Ishikawa (cell line): ENCODE measurements around the gene ANKRD13D.

ENCODE experiments used
- CEBPB ChIP-seq: IDR thresholded peaks from 2 replicates; pipeline ENCODE4 v1.6.1; 2012
- CREB1 ChIP-seq: IDR thresholded peaks from 2 replicates; pipeline ENCODE4 v1.6.1; 2012; ENCODE audit warnings: low read depth
- EGR1 ChIP-seq: IDR thresholded peaks from 2 replicates; pipeline ENCODE4 v1.6.1; 2012
- EP300 ChIP-seq: IDR thresholded peaks from 2 replicates; pipeline ENCODE4 v1.6.1; 2012; ENCODE audit warnings: borderline replicate concordance
- FOXM1 ChIP-seq: IDR thresholded peaks from 2 replicates; pipeline ENCODE4 v1.6.1; 2012; ENCODE audit warnings: low read depth, borderline replicate concordance
- MAX ChIP-seq: IDR thresholded peaks from 2 replicates; pipeline ENCODE4 v1.6.1; 2012
- NFIC ChIP-seq: IDR thresholded peaks from 2 replicates; pipeline ENCODE4 v1.6.1; 2012
- RAD21 ChIP-seq: IDR thresholded peaks from 2 replicates; pipeline ENCODE4 v1.6.1; 2012; ENCODE audit warnings: low read depth
- REST ChIP-seq: IDR thresholded peaks from 2 replicates; pipeline ENCODE4 v1.6.1; 2012; ENCODE audit warnings: low read depth, mild to moderate bottlenecking
- TAF1 ChIP-seq: IDR thresholded peaks from 2 replicates; pipeline ENCODE4 v1.6.1; 2012; ENCODE audit warnings: low read depth, mild to moderate bottlenecking
- TCF12 ChIP-seq: IDR thresholded peaks from 2 replicates; pipeline ENCODE4 v1.6.1; 2012; ENCODE audit warnings: low read depth
- TEAD4 ChIP-seq: IDR thresholded peaks from 2 replicates; pipeline ENCODE4 v1.6.1; 2012
- USF1 ChIP-seq: IDR thresholded peaks from 2 replicates; pipeline ENCODE4 v1.6.1; 2012
- YY1 ChIP-seq: IDR thresholded peaks from 2 replicates; pipeline ENCODE4 v1.6.1; 2012; ENCODE audit warnings: low read depth
- ZBTB7A ChIP-seq: IDR thresholded peaks from 2 replicates; pipeline ENCODE4 v1.6.1; 2012; ENCODE audit warnings: low read depth

ANKRD13D gene

GRCh38 chr11:67301313-67301921 lies 12.3 kb downstream of the ANKRD13D start:
- TF ChIP-seq EP300 (no peak), NFIC (no peak), TEAD4 (no peak), EGR1 (no peak), MAX (no peak), REST (no peak), TAF1 (no peak), TCF12 (no peak), CREB1 (no peak), RAD21 (no peak), ZBTB7A (no peak), FOXM1 (no peak), USF1 (no peak), CEBPB (no peak), YY1 (no peak)

- TF ChIP-seq YY1 (no peak; the same call in 1 of the 2 replicates), MAX (no peak)
Measured at GRCh38 chr11:67301951-67302516, 12.9 kb downstream of the ANKRD13D start.

- TF ChIP-seq CREB1 (no peak), NFIC (no peak), USF1 (peak; percentile 87), MAX (peak; percentile 73), YY1 (no peak), FOXM1 (0 out of 2 replicates have a peak, but pooled peaks have one; percentile 31), RAD21 (no peak), EP300 (no peak), CEBPB (peak; percentile 86), EGR1 (no peak), ZBTB7A (no peak; the same call in 1 of the 2 replicates)
Measured at GRCh38 chr11:67302571-67303131, 13.5 kb downstream of the ANKRD13D start.

- TF ChIP-seq TAF1 (0 out of 2 replicates have a peak, but pooled peaks have one; percentile 7), EGR1 (peak; percentile 97), YY1 (0 out of 2 replicates have a peak, but pooled peaks have one; percentile 28), ZBTB7A (no peak; the same call in 1 of the 2 replicates), TEAD4 (no peak)
Measured at GRCh38 chr11:67303132-67303834, 14.2 kb downstream of the ANKRD13D start, which contains the start of gene SSH3. TSS of gene SSH3 (plus strand) at chr11:67303530. CDS start at chr11:67303626, 96 bp downstream.

- TF ChIP-seq USF1: no peak
- TF ChIP-seq ZBTB7A: peak; percentile 75
Measured at GRCh38 chr11:67303835-67304411, 14.8 kb downstream of the ANKRD13D start.

GRCh38 chr11:67304511-67305113 lies 15.5 kb downstream of the ANKRD13D start:
- TF ChIP-seq FOXM1: no peak
- TF ChIP-seq USF1: no peak
- TF ChIP-seq CREB1: no peak
- no peak for TF ChIP-seq MAX
- no peak for TF ChIP-seq TAF1
- TF ChIP-seq NFIC: no peak
- TF ChIP-seq YY1: no peak
- no peak for TF ChIP-seq RAD21
- TF ChIP-seq EP300: no peak
- no peak for TF ChIP-seq ZBTB7A
- no peak for TF ChIP-seq TEAD4
- no peak for TF ChIP-seq REST
- no peak for TF ChIP-seq EGR1
- TF ChIP-seq TCF12: no peak
- TF ChIP-seq CEBPB: no peak
